HG03066 (cell line): ENCODE data around the gene SEMA6B.
"Not testable (repeated sequence)": the region's sequence is repeated elsewhere in the genome, so short reads cannot be mapped to it uniquely, and the experiment has no call there.

Experiments used
- ATAC-seq: cut with Tn5 transposase; IDR thresholded peaks from one replicate; pipeline ENCODE4 v1.9.1; 2021; ENCODE audit warnings: low read depth; ENCODE audit not compliant: unreplicated experiment

SEMA6B gene

DNA sequence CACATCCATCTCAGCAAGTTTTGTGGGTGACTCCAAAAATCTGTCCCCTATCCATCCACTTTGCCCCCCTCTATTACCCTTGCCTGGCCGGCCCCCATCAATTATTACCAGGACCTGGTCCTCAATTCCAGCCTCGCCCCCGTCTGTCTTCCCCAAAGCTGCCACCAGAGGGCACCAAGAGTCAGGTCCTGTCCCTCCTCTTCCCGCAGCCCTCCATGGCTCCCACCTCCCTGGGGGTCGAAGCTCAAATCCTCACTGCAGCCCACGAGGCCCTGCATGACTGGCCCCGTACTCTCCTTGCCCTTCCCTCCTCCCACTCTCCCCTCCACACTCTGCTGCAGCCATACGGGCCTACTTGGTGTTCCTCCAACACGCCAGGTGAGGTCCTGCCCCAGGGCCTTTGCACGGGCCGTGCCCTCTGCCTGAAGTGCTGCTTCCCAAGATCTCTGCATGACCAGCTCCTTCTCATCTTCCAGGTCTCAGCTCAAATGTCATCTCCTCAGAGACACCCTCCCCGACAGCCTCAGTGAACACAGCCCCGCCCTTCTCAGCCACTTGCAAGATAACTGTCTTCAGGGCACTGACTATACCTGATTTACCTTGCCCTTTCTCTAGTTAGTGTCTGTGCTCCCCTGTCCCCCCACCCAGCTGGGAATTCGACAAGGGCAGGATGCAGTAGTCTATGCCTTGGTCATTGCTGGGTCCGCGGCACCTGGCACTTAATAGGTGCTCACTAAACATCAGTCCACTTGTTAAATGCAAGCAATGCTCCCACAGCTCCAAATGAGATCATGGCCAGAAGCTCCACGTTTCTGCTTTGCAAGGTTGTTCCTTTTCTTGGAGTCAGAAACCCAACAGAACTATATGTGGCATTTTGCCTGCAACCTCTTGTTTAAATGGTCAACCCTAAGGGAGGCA is 16.8 kb upstream of the SEMA6B start:
- ATAC-seq: no peak

DNA sequence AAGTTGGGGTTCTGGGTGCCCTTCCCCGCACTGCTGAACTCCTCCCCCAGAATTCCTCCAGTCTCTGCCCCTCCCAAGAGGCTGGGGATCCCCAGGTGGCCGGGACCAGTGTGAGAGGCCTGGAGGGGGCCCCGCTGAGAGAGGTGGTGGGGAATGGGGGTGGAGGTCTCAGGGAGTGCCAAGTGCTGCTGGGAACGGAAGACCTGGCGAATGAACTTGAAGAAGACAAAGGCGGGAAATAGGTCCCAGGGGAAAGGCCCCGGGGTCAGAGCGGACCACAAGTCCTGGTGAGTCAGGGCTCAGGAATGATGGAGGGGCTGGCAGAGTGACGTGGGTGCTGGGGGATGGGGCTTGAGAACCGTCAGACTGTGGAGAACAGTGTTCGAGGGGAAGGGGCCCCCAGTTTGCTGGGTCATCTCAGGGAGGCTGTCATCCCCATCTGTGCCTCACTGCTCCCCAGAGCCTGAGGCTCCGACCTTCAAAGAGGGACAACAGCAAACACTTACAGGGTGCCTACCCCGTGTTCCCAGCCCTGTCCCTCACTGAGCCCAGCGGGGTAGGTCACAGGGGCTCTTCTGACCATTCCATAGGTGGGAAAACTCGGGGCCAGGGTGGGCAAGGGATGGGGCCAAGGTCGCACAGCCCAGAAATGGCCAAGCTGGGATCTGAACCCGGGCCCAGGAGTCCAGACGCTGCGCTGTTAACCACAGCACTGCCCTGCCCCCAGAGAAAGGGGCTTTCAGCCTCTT is 16.0 kb upstream of the SEMA6B start:
- ATAC-seq: no peak

DNA sequence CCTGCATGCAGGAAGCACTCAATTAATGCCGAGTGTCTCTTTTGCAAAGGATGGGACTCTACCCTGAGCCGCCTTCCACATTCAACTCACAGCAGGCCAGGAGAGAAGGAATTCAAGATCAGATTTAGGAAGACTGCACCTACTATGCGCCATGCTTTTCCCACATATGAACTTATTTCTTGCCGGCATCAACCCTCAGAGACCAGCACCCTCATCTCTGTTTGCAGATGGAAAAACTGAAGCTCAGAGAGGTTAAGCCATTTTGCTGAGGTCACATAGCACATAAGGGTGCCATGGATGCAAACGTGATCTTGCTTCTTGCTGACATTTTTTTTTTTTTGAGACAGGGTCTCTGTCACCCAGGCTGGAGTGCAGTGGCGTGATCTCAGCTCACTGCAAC is 14.2 kb upstream of the SEMA6B start:
- no peak for ATAC-seq

DNA sequence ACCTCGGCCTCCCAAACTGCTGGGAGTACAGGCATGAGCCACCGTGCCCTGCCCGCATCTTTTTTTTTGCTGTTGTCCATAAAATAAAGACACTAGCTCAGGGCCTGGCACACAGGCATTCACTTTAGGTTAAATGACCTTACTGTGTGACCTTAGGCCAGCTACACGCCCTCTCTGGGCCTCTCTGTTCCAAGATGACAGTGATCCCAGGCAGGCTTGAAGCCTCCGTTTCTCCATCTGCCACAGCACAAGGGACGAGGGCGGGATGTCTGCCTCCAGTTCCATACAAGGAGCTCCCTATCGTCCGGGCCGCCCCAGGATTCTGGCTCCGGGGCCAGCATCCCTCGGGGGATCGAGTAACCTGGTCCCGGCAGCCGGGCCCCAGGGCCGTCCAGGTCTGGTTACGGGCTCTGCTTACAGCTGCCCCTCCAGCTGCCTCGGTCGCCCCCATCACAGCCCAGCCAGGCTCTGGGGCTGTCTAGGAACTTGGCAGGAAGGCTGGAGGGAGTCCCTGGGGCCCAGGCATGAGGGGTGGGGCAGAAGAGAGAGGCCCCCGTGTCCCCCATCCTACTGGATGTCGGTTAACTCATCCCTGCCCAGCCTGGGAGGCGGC is 11.9 kb upstream of the SEMA6B start:
- no peak for ATAC-seq

DNA sequence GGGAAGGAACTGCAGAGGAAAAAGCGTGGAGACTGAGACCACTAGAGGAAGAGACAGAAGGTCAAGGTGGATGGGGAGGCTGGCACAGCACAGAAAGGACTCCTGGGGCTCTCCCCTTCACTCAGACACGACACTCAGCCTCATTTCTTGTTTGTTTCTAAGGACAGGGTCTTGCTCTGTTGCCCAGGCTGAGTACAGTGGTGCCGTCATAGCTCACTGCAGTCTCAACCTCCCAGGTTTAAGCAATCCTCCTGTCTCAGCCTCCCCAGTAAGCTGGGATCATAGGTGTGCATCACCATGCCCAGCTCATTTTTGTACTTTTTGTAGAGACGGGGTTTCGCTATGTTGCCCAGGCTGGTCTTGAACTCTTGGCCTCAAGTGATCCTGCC is 11.4 kb upstream of the SEMA6B start:
- no peak for ATAC-seq

DNA sequence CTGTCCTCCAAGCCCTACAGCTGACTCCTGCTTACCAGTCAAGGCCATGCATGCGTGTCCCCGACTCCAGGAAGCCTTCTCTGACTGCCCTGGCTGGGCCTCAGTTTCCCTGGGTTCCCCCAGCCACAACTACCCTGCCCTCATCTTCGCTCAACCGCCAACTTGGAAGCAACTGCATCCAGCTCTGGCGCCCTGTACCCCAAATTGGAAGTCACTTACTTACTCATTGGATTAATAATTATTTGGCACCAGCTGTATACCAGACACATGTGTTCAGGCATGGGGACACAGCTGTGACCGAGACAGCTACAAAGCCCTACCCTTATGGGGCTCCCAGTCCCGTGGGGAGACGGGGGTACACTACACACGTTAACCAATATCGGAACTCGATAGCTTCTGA is 10.9 kb upstream of the SEMA6B start:
- ATAC-seq: no peak

DNA sequence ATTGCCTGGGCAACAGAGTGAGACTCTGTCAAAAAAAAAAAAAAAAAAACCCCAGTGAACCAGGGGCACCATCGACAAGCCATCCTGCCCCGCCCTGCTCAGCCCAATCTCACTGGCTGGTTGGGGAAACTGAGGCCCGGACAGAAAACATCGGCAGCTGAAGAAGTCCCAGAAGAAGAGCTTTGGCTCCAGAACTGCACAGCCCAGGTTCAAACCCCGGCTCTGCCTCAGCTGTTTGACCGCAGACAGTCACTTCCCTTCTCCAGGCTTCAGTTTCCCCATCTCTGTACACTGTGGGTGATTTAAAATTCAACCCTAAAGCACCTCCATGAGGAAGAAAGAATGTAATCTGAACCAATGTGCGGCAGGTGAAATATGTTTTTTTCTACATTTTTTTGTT is 9.4 kb upstream of the SEMA6B start:
- no peak for ATAC-seq

DNA sequence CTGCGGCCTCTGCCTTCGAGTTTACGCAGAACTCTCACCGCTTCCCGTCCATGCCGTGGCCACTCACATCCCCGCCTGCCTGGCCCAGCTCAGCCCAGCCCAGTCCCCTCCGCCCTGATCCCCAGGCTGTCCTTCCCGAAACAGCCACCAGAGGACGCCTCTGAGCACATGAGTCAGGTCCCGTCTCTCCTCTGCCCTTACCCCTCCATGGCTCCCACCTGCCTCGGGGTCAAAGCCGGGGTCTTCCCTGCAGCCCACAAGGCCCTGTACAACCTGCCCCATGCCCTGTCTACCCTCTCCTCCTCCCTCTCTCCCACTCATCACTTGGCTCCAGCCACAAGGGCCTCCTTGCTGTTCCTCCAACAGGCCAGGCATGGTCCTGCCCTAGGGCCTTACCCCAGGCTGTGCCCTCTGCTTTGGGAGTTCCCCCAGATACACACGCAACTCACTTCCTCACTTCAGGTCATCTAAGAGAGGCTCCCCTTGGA is 8.1 kb upstream of the SEMA6B start:
- no peak for ATAC-seq

DNA sequence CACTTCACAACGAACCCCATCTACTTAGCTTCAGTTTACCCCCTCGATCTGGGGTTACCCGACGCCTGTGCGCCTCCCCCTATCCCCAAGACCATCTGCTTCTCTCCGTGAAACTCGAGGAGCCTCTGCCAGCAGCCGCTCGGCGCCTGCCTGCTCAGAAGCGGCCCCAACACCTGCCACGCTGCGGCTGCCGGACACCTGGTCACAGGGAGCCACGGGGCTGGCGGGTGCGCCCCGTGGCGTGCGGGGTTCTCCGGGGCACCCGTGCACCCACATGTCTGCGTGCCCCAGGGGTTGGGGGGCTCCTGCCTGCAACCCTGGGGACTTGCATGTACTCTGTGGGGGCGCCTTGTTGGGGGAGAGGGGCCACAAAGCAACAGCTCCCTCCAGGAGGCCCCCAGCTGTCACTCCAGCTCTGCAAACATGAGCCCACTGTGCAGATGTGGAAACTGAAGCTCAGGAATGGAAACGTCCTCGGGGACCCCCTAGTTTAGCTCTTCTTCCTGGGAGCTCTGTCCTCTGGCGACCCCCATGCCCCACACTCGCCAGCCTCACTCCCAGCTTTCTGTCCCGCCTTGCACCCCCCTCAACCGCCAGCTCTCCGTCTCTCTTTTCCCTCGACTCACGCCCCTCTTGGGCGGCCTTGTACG is 7.0 kb upstream of the SEMA6B start:
- no peak for ATAC-seq

DNA sequence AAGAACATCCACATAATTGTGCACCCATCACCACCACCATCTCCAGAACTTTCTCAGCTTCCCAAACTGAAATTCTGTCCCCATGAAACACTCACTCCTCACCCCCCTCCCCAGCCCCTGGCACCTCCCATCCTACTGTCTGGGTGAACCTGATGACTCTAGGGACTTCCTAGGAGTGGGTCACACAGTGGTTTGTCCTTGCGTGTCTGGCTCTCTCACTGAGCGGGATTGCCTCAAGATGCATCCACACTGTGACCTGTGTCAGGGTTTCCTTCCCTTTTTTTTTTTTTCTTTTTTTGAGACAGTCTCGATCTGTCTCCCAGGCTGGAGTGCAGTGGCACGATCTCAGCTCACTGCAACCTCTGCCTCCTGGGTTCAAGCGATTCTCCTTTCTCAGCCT is 4.1 kb upstream of the SEMA6B start:
- ATAC-seq: not testable (repeated sequence)

DNA sequence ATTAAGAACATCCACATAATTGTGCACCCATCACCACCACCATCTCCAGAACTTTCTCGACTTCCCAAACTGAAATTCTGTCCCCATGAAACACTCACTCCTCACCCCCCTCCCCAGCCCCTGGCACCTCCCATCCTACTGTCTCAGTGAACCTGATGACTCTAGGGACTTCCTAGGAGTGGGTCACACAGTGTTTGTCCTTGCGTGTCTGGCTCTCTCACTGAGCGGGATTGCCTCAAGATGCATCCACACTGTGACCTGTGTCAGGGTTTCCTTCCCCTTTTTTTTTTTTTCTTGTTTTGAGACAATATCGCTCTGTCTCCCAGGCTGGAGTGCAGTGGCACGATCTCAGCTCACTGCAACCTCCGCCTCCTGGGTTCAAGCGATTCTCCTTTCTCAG is 2.6 kb upstream of the SEMA6B start:
- ATAC-seq: not testable (repeated sequence)

DNA sequence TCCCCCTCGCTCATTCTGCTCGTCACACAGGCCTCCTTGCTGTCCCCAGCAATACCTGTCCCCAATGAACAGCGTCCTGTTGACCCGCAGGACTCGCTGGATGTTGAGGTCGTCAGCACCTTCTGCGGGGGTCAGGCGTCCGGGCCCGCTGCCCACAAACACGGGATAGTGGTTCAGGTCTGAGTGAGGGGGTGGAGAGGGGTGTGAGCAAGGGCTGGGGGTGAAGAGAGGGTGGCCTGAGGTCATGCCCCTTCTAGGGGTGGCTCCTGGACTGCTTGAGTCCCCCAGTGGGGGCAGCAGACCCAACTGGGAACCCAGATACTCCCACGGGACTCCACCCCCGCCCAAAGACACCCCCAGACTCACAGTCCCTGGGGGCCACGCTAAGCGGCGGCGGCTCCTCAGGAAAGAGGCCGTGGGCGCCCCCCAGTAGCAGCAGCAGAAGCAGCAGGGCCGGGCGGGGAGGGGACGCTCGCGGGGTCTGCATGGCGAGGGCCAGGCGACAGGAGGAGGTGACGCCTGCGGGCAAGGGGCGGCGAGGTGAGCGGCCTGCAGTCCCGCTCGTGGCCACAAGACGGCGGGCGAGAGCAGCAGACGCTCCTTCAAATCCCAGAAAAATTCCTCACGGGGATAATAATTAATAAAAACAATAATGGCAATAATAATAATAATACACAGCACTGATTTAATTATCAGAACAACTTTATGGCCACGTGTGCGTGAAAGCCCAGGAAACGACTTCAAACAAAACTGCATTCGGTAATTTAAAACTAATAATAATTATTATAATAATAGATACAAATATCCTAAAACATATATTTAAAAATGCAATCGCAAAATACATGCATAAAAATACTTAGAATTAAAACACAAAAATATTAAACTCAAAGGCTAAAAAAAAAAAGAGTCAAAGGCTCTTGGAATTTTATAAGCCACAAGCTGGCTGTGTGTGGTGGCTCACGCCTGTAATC is 1.2 kb downstream of the SEMA6B start:
- no peak for ATAC-seq

DNA sequence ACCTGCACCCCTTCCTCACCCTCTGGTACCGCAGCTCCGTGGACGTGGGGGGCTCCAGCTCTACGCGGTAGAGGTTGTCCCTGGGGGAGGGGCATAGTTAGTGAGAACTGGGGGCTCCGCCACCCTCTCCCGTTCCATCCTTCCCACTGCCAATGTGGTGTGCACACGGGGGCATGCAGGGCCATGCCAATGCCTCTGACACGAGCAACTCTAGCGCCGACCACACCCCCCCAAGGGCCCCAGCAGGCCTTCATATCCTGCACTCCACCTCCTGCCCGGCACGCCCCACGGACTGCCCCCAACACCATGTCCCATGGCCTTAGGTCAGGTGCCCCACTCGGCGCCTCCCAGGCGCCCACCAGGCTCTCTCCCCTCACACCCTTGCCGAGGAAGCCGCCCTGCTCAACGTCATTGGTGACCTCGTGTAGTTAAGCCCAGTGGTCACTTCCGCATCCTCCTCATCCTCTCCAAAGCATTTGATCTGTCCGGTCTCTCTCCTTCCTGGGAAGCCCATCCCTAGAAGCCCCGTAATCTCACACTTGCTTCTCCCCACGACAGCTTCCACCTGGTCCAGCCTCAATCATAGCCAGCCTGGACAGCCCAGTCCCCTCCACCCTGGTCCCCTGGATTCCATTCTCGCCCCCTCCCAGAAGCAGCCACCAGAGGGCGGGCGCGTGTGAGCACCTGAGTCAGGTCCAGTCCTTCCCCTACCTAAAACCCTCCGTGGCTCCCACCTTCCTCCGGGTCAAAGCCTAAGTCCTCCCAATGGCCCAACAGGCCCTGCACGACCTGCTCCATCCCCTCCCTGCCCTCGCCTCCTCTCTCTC is 2.1 kb downstream of the SEMA6B start:
- no peak for ATAC-seq

DNA sequence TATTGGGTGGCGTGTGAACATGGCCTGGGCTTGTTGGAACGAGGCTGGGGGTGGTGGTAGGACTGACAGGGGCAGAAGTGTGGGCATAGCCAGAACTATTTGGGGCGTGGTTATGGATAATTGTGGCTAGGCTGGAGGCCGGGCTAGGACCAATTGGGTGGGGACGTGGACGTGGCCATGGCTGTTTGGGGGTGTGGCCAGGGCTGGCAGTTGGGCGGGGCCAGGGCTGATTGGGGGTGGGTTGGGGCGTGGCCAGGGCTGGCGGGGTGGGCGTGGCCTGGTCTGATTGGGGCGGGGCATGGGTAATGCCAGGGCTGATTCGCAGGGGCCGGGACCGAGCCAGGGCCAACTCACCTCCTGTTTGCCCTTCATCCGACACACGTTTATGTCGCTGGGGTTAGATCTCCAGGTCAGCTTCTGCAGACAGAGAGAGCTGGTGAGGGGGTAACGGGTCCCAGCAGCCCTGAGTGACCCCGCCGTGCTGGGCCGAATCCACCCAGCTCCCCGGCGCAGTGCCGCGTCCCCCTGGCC is 2.8 kb downstream of the SEMA6B start:
- ATAC-seq: no peak

DNA sequence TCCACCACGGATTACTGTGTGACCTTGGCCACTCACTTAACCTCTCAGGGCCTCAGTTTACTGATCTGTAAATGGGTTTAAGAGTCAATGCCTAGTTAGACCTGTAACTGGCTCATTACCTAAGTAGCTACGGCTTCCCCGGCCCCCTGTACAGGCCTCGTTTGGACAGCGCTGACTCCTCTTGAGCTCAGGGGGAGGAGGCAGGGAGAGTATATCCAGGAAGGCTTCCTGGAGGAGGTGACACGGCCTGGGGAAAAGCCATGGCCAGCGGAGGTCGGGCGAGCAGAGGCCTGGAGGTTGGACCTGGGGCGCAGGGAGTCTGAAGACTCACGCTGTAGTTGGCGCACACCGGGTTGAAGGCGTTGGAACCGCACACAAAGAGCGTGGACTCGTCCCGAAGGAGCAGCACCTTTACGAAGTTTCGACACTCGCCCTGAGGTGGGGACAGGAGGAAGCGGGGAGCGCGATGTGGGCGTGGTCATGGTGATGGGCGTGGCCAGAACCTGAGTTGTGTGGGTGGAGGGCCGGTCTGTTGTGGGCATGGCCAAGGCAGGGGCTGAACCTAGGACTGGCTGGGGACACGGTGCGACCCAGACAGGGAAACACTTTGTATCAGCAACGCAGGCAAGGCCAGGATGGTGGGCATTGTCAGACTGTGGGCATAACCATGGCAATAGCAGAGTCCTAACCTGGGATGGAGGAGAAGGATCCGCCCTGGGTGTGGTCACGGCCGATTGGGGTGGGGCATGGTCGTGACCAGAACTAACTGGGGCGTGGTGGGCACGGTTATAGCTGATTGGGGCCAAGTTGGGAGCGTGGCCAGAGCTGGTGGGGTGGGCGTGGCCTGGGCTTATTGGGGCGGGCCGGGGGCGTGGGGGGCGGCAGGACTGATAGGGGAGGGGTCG is 3.6 kb downstream of the SEMA6B start:
- no peak for ATAC-seq

DNA sequence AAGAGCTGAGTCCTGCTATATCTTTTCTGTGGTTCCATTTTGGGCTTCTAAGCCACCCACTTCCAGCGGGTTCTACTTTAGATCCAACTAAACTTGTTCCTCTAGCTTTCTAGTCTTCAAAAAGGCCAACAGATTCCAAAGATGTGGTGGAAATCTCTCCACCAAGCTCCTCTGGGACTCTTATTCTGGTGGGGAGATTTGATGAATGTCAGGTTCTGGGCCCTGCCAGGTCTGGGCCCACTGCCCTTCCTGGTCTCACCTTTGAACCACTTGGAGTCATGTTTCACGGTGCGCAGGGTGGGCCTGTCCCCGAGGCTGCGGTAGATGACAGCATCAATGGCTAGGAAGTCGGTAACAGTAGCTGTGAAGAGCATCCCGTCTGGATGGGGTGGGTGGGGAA is 4.8 kb downstream of the SEMA6B start:
- no peak for ATAC-seq

DNA sequence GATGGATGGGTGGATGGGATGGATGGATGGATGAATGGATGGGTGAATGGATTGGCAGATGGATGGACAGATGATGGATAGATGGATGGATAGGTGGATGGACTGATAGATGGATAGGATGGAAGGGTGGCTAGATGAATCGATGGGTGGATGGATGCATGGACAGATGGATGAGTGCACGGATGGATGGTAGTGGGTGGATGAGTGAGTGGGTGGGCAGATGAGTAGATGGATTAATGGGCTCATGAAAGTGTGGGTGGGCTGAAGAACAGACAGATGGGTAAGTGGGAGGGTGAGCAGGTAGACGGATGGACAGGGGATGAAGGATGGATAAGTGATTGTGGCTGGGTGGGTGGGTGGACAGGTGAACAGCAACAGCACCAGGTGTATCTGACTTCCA is 5.7 kb downstream of the SEMA6B start:
- ATAC-seq: no peak
